ENCODE results near the gene KNDC1. TPM values are rescaled to one million over a fixed set of nuclear protein-coding genes. Genes with fewer than 3 reads are reported as not detected.
"Not testable (repeated sequence)": the region's sequence is repeated elsewhere in the genome, so short reads cannot be mapped to it uniquely, and the experiment has no call there.

The KNDC1 gene
- total RNA-seq (2022) (1.2 and 1.7 TPM in 2 replicates), Bru-seq, nascent RNA (percentile 16 among the genes with signal in this experiment), BruChase-seq, experiment 1, labeled RNA remaining after a 6-hour chase (percentile 28 among the genes with signal in this experiment), BruChase-seq, experiment 2, labeled RNA remaining after a 2-hour chase (percentile 23 among the genes with signal in this experiment)
- long read RNA-seq: 0 reads

- CTCF ChIA-PET: interaction anchor here (0.6 kb wide), 1 partner anchor 254 kb away, joined by 6 read pairs; no protein-coding TSS in a partner anchor
- H3K36me3 Mint-ChIP-seq (ENCODE audit: insufficient read depth, unreplicated experiment): no peaks in the 10 kb centered on the region
- no peaks in the 10 kb centered on the region for H3K9me3 Mint-ChIP-seq (ENCODE audit: low read depth, unreplicated experiment)
- peak within 1 kb of the TSS; percentile 54 for H3K4me3 Mint-ChIP-seq (ENCODE audit: low read depth, unreplicated experiment)
- BruUV-seq (replicated peaks): no TSS peak
- no peak for TF ChIP-seq CTCF (IDR thresholded peaks at IDR 0.05; ENCODE audit: unreplicated experiment)
- intact Hi-C loops (cut with micrococcal nuclease; ENCODE audit: unreplicated experiment): no loop called here
- peak; percentile 33 for DNase-seq
- H3K27me3 Mint-ChIP-seq (ENCODE audit: unreplicated experiment): peaks cover 5% of the 10 kb centered on the region
- H3K27ac Mint-ChIP-seq (ENCODE audit: unreplicated experiment): no peak within 1 kb of the TSS
- H3K4me1 Mint-ChIP-seq (ENCODE audit: low read depth, unreplicated experiment): no peaks in the 10 kb centered on the region
Observed at GRCh38 chr10:133159950-133160825, at the start of gene KNDC1. Gene KNDC1, plus strand, starts transcription at chr10:133160219. Its CDS starts 249 bp downstream, at chr10:133160468.

- BruUV-seq (replicated peaks): no TSS peak
- Mint-ChIP-seq H3K4me3 (ENCODE audit: low read depth, unreplicated experiment) (no peak overlapping the region), H3K27ac (ENCODE audit: unreplicated experiment) (no peak overlapping the region), H3K4me1 (ENCODE audit: low read depth, unreplicated experiment) (peaks cover 17% of the 10 kb centered on the region), H3K27me3 (ENCODE audit: unreplicated experiment) (no peaks in the 10 kb centered on the region), H3K36me3 (ENCODE audit: insufficient read depth, unreplicated experiment) (peaks cover 7% of the 10 kb centered on the region), H3K9me3 (ENCODE audit: low read depth, unreplicated experiment) (peaks cover 8% of the 10 kb centered on the region)
- no peak for DNase-seq
- TF ChIP-seq CTCF (IDR thresholded peaks at IDR 0.05; ENCODE audit: unreplicated experiment): no peak
- intact Hi-C loops (cut with micrococcal nuclease; ENCODE audit: unreplicated experiment): no loop called here
- CTCF ChIA-PET: no interaction called here
Observed at GRCh38 chr10:133110609-133111275, 49.3 kb upstream of the KNDC1 start.

- H3K9me3 Mint-ChIP-seq (ENCODE audit: low read depth, unreplicated experiment); H3K27ac Mint-ChIP-seq (ENCODE audit: unreplicated experiment); BruUV-seq (replicated peaks); intact Hi-C loops (cut with micrococcal nuclease; ENCODE audit: unreplicated experiment); DNase-seq; H3K36me3 Mint-ChIP-seq (ENCODE audit: insufficient read depth, unreplicated experiment); H3K4me3 Mint-ChIP-seq (ENCODE audit: low read depth, unreplicated experiment); H3K27me3 Mint-ChIP-seq (ENCODE audit: unreplicated experiment); CTCF ChIA-PET: not testable (repeated sequence)
- H3K4me1 Mint-ChIP-seq (ENCODE audit: low read depth, unreplicated experiment): peaks cover 17% of the 10 kb centered on the region
Observed at GRCh38 chr10:133111640-133112039, 48.4 kb upstream of the KNDC1 start.

- Mint-ChIP-seq H3K36me3 (ENCODE audit: insufficient read depth, unreplicated experiment) (peaks cover 7% of the 10 kb centered on the region), H3K27ac (ENCODE audit: unreplicated experiment) (no peak overlapping the region), H3K27me3 (ENCODE audit: unreplicated experiment) (peaks cover under 1% of the 10 kb centered on the region), H3K9me3 (ENCODE audit: low read depth, unreplicated experiment) (no peaks in the 10 kb centered on the region), H3K4me1 (ENCODE audit: low read depth, unreplicated experiment) (peaks cover 17% of the 10 kb centered on the region), H3K4me3 (ENCODE audit: low read depth, unreplicated experiment) (no peak overlapping the region)
- TF ChIP-seq CTCF (IDR thresholded peaks at IDR 0.05; ENCODE audit: unreplicated experiment): no peak
- no TSS peak for BruUV-seq (replicated peaks)
- DNase-seq: no peak
- intact Hi-C loops (cut with micrococcal nuclease; ENCODE audit: unreplicated experiment): no loop called here
- CTCF ChIA-PET: no interaction called here
Observed at GRCh38 chr10:133113146-133113830, 46.7 kb upstream of the KNDC1 start.

Measured in Calu3 (cell line).